B cell (primary cell): ENCODE data around the gene NKAIN2. TPM values are rescaled to one million over a fixed set of nuclear protein-coding genes. Genes with fewer than 3 reads are reported as not detected.

Experiments
- ATAC-seq: fragments of 200-7000 bp; cut with Tn5 transposase; one replicate; pipeline ENCODE4 v1.10.0; 2021; ENCODE audit warnings: low read depth, mild to moderate bottlenecking, moderate number of reproducible peaks, moderate library complexity
- CTCF ChIA-PET: fragments of 350-600 bp; sonication (Branson Sonifier 250); formaldehyde crosslinking; loops from one replicate; lab custom pipeline; 2021; ENCODE audit warnings: antibody characterized with exemption, inconsistent platforms; lab: Charles Lee
- POLR2A ChIA-PET: fragments of 350-600 bp; sonication (Branson Sonifier 250); formaldehyde crosslinking; loops from one replicate; lab custom pipeline; 2021; ENCODE audit warnings: antibody characterized with exemption; lab: Charles Lee
- DNase-seq: peaks from one replicate; pipeline ENCODE4 v3.0.0; 2013
- H2AFZ ChIP-seq: 2 replicates; pipeline ENCODE4 v1.6.1; 2012; ENCODE audit warnings: mild to moderate bottlenecking, low read depth, low read length; ENCODE audit not compliant: insufficient read depth, poor library complexity, severe bottlenecking
- H3K27ac ChIP-seq, 2 donors: 1 replicate in 1 of 2; 2 replicates in 1 of 2; pipeline ENCODE4 v1.5.1; 2012 to 2013; ENCODE audit warnings: low read length in 2 of 2, mild to moderate bottlenecking in 2 of 2, moderate library complexity in 1 of 2
- H3K27me3 ChIP-seq, 4 experiments: fragments of 200-600 bp in 1 of 4; sonication (generic) in 1 of 4; replicated peaks in 1 of 4; 1 replicate in 2 of 4; 2 replicates in 2 of 4; pipeline versions ENCODE4 v1.6.1 to v1.7.0; 2013 to 2016; ENCODE audit warnings: low read length in 3 of 4, mild to moderate bottlenecking in 2 of 4, mixed read lengths in 1 of 4, moderate library complexity in 1 of 4; ENCODE audit not compliant: insufficient read depth in 4 of 4, control insufficient read depth in 3 of 4; ENCODE audit errors: control extremely low read depth in 1 of 4
- H3K36me3 ChIP-seq, 2 experiments: replicated peaks in 1 of 2; 1 replicate in 1 of 2; 2 replicates in 1 of 2; pipeline versions ENCODE4 v1.6.1 to v1.7.1; 2013; ENCODE audit warnings: low read length in 1 of 2; ENCODE audit not compliant: insufficient read depth in 2 of 2, control insufficient read depth in 1 of 2; ENCODE audit errors: control extremely low read depth in 1 of 2, extremely low read depth in 1 of 2
- H3K4me1 ChIP-seq, 2 donors: fragments of 200-600 bp in 1 of 2; sonication (generic) in 1 of 2; 1 replicate in 1 of 2; 2 replicates in 1 of 2; pipeline versions ENCODE4 v1.5.1 to v1.6.1; 2013 to 2017; ENCODE audit warnings: low read length in 2 of 2; ENCODE audit not compliant: control insufficient read depth in 2 of 2, insufficient read depth in 2 of 2
- H3K4me2 ChIP-seq: replicated peaks from 2 replicates; pipeline ENCODE3; 2012; ENCODE audit warnings: mild to moderate bottlenecking, low read depth, low read length; ENCODE audit not compliant: poor library complexity, severe bottlenecking
- H3K4me3 ChIP-seq, 5 experiments: fragments of 200-600 bp in 1 of 5; sonication (generic) in 1 of 5; 1 replicate in 3 of 5; 2 replicates in 2 of 5; pipeline versions ENCODE4 v1.5.1 to v1.7.0; 2011 to 2016; ENCODE audit warnings: low read length in 4 of 5, mild to moderate bottlenecking in 4 of 5, low read depth in 2 of 5, control low read depth in 1 of 5, moderate library complexity in 1 of 5; ENCODE audit not compliant: insufficient read depth in 1 of 5; ENCODE audit errors: control extremely low read depth in 1 of 5, extremely low read depth in 1 of 5
- H3K79me2 ChIP-seq: fragments of 200-600 bp; sonication (generic); one replicate; pipeline ENCODE4 v1.6.0; 2016; ENCODE audit warnings: low read length; ENCODE audit not compliant: control insufficient read depth, insufficient read depth
- H3K9ac ChIP-seq: fragments of 200-600 bp; sonication (generic); 2 replicates; pipeline ENCODE4 v1.6.1; 2017; ENCODE audit warnings: mild to moderate bottlenecking, low read length, moderate library complexity
- H3K9me3 ChIP-seq, 3 donors: one replicate each; pipeline versions ENCODE4 v1.6.1 to v1.7.1; 2013; ENCODE audit warnings: low read length in 2 of 3; ENCODE audit not compliant: control insufficient read depth in 2 of 3, insufficient read depth in 1 of 3; ENCODE audit errors: control extremely low read depth in 1 of 3
- H4K20me1 ChIP-seq: 2 replicates; pipeline ENCODE4 v1.6.0; 2012; ENCODE audit warnings: mild to moderate bottlenecking, low read length; ENCODE audit not compliant: insufficient read depth, control insufficient read depth, poor library complexity, severe bottlenecking
- H3K27ac Mint-ChIP-seq: one replicate; pipeline ENCODE4 v1.8.0; 2021; ENCODE audit warnings: mixed read lengths
- H3K27me3 Mint-ChIP-seq: one replicate; pipeline ENCODE4 v1.8.0; 2021; ENCODE audit warnings: mixed read lengths
- H3K4me1 Mint-ChIP-seq: one replicate; pipeline ENCODE4 v1.8.0; 2021; ENCODE audit warnings: mixed read lengths
- H3K4me3 Mint-ChIP-seq: one replicate; pipeline ENCODE4 v1.8.0; 2021; ENCODE audit warnings: mixed read lengths
- H3K9me3 Mint-ChIP-seq: one replicate; pipeline ENCODE4 v1.8.0; 2022; ENCODE audit warnings: mixed read lengths; ENCODE audit not compliant: insufficient read depth
- EZH2 ChIP-seq: IDR thresholded peaks from 2 replicates; pipeline ENCODE4 v1.6.1; 2012; ENCODE audit warnings: borderline replicate concordance, low read depth, mild to moderate bottlenecking, moderate library complexity, low read length; ENCODE audit not compliant: insufficient read depth, poor library complexity, severe bottlenecking
- WGBS: methylation state at CpG from one replicate; pipeline ENCODE4 v1.1.5; 2013; ENCODE audit warnings: missing lambda C conversion rate; ENCODE audit not compliant: insufficient coverage; 5-methylcytosine and 5-hydroxymethylcytosine counted together
- intact Hi-C: fragments of 100-400 bp; cut with micrococcal nuclease; formaldehyde crosslinking; loops from one replicate; pipeline ENCODE4 v1.10.0; 2022
- polyA plus RNA-seq: library from polyadenylated mRNA; depleted of rRNA; stranded (reverse); fragments of >200 nt; gene quantifications from 2 replicates; pipeline ENCODE4 v1.2.3, GENCODE V29; 2012
- total RNA-seq, 2 donors: library from RNA; stranded (reverse); fragments of 120-200 nt in 1 of 2; gene quantifications; 1 replicate in 1 of 2; 2 replicates in 1 of 2; pipeline versions ENCODE4 v1.2.3 to v1.2.4, GENCODE V29; 2013 to 2022
- TF ChIP-seq, protein P1 (sequence below): fragments of 200-600 bp; IDR thresholded peaks from one replicate; pipeline ENCODE4 v1.8.0; 2022; ENCODE audit warnings: antibody characterized with exemption, mild to moderate bottlenecking

NKAIN2 gene
- total and polyA plus RNA-seq, 2 donors (not counting 1 experiment from before 2014, with no cell fraction given) = not detected

DNA sequence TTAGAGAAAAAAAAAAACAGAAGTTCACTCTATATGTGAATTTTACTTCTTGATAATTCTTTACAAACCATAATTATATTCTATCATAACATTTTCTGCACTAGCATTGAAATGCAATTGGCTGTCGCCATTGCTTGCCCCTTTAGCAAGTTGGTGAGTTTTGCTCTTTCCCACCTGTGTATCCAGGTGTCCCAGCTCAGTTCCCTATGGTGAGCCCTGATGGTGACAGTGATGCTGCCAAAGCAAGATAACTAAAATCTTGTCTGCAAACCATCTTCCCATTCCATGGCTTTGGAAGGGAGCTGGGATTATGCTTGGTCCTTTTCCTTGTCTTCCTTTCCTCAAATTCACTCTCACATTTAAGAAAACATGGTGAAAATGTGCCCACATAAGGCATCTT is 429.6 kb downstream of the NKAIN2 start:
- peaks cover 0 to 7% (median 0%) of the 10 kb centered on the region in 3 donors for H3K9me3 ChIP-seq
- no peaks in the 10 kb centered on the region for H3K79me2 ChIP-seq

DNA sequence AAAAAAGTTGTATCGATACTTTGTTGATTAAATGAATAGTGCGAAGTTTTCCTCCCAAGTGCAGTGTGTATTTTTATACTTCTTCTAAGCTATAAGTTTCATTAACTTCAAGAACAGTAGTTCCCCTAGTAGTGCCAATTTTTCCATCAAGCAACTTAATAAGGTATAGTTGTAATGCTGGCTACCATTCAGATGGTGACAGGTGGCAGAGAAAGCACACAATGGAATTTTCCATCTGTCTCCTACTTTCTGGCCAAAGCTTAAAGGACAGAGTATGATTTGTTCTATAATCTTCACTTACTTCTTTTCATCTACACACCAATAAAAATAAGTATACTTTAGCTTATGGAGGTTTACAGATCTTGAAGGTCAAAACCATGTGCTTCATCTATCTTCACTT is 431.1 kb downstream of the NKAIN2 start:
- ATAC-seq (no peak), DNase-seq (no peak)
- H3K4me1 ChIP-seq = no peaks in the 10 kb centered on the region
- H3K4me2 ChIP-seq = no peak overlapping the region
- H3K27me3 Mint-ChIP-seq = no peaks in the 10 kb centered on the region
- no peaks in the 10 kb centered on the region for H3K79me2 ChIP-seq
- no peaks in the 10 kb centered on the region for H4K20me1 ChIP-seq
- CTCF ChIA-PET = interaction anchor here (0.6 kb wide), 1 partner anchor 37 kb away, joined by 3 read pairs; no protein-coding TSS in a partner anchor
- no peaks in the 10 kb centered on the region for H3K4me1 Mint-ChIP-seq
- POLR2A ChIA-PET = no interaction called here
- H2AFZ ChIP-seq = no peak overlapping the region
- no peak overlapping the region for H3K9ac ChIP-seq
- no CpG with 5 or more reads among the region's 2 CpGs for WGBS
- no peaks in the 10 kb centered on the region for H3K36me3 ChIP-seq
- H3K27ac Mint-ChIP-seq = no peak overlapping the region
- intact Hi-C loops = no loop called here
- no peak overlapping the region for H3K4me3 ChIP-seq
- no peaks in the 10 kb centered on the region for H3K27me3 ChIP-seq
- H3K9me3 ChIP-seq = peaks cover 0 to 7% (median 0%) of the 10 kb centered on the region in 3 donors
- H3K9me3 Mint-ChIP-seq = peaks cover 2% of the 10 kb centered on the region
- no peak overlapping the region for H3K4me3 Mint-ChIP-seq
- no peak overlapping the region for H3K27ac ChIP-seq
- TF ChIP-seq, protein P1, sequence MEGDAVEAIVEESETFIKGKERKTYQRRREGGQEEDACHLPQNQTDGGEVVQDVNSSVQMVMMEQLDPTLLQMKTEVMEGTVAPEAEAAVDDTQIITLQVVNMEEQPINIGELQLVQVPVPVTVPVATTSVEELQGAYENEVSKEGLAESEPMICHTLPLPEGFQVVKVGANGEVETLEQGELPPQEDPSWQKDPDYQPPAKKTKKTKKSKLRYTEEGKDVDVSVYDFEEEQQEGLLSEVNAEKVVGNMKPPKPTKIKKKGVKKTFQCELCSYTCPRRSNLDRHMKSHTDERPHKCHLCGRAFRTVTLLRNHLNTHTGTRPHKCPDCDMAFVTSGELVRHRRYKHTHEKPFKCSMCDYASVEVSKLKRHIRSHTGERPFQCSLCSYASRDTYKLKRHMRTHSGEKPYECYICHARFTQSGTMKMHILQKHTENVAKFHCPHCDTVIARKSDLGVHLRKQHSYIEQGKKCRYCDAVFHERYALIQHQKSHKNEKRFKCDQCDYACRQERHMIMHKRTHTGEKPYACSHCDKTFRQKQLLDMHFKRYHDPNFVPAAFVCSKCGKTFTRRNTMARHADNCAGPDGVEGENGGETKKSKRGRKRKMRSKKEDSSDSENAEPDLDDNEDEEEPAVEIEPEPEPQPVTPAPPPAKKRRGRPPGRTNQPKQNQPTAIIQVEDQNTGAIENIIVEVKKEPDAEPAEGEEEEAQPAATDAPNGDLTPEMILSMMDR = no peak
- TF ChIP-seq EZH2 = no peak

More for the DNA sequence above, 429.6 kb downstream of the NKAIN2 start:
- Histone ChIP-seq H3K27me3 (no peaks in the 10 kb centered on the region), H2AFZ (no peak overlapping the region), H3K27ac (no peak overlapping the region), H3K4me2 (no peak overlapping the region), H3K4me1 (no peaks in the 10 kb centered on the region), H3K36me3 (no peaks in the 10 kb centered on the region), H3K9ac (no peak overlapping the region), H4K20me1 (no peaks in the 10 kb centered on the region), H3K4me3 (no peak overlapping the region)
- H3K27ac Mint-ChIP-seq = no peak overlapping the region
- H3K27me3 Mint-ChIP-seq = no peaks in the 10 kb centered on the region
- ChIA-PET POLR2A (no interaction called here), CTCF (no interaction called here)
- H3K4me3 Mint-ChIP-seq = no peak overlapping the region
- no peaks in the 10 kb centered on the region for H3K4me1 Mint-ChIP-seq
- peaks cover 2% of the 10 kb centered on the region for H3K9me3 Mint-ChIP-seq
- intact Hi-C loops = no loop called here
- DNase-seq (no peak), ATAC-seq (no peak)
- TF ChIP-seq, protein P1 = no peak
- no peak for TF ChIP-seq EZH2
- 100% methylated on average over 1 of the region's 1 CpG for WGBS
